Measurements from ENCODE around the gene FAM83G. TPM values are rescaled to one million over a fixed set of nuclear protein-coding genes. Genes with fewer than 3 reads are reported as not detected.

The FAM83G gene
- polyA plus RNA-seq, 4 donors, result 6.7 to 8.6 (median 7.7) TPM

DNA sequence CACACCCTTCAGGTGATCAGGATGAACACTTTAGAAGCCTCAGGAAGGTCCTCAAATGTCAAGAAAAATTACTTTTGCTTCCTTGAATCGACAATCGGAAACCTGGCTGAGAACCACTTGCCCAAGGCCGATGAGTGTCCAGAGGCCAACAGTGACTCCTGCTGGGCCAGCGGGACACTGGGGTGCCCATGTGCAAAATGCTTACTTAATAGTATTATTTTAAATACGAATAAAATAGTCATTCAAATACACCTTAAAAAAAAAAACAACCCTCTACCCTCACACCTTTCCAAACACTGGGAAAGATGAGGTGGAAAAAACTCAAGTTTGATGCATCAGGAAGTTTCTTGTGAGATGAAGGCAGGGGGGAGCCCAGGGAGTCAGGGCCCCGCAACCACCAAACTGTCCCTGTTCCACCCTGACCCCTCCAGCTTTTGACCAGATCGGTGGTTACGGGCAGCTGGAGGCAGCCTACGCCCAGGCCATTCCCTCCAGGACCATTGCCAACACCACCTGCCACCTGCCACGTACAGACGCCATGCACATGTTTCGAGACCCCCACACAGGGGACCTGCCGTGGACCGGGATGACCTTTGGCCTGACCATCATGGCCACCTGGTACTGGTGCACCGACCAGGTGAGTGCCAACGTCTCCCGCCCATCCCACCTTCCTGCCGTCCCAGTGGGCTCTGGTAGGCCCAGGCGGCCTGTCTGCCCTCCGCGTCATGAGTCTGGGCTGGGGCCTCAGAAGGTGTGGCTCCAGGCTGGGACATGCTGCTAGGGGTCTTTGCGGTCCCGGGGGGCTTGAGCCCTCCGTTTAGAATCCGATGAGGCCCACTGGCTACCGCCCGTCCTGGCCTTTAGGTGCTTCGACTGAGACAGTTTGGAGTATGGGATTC lies 33.7 kb downstream of the FAM83G start:
- DNase-seq (ENCODE audit: low read depth in 4 of 4, low spot score in 2 of 4), result no peak

DNA sequence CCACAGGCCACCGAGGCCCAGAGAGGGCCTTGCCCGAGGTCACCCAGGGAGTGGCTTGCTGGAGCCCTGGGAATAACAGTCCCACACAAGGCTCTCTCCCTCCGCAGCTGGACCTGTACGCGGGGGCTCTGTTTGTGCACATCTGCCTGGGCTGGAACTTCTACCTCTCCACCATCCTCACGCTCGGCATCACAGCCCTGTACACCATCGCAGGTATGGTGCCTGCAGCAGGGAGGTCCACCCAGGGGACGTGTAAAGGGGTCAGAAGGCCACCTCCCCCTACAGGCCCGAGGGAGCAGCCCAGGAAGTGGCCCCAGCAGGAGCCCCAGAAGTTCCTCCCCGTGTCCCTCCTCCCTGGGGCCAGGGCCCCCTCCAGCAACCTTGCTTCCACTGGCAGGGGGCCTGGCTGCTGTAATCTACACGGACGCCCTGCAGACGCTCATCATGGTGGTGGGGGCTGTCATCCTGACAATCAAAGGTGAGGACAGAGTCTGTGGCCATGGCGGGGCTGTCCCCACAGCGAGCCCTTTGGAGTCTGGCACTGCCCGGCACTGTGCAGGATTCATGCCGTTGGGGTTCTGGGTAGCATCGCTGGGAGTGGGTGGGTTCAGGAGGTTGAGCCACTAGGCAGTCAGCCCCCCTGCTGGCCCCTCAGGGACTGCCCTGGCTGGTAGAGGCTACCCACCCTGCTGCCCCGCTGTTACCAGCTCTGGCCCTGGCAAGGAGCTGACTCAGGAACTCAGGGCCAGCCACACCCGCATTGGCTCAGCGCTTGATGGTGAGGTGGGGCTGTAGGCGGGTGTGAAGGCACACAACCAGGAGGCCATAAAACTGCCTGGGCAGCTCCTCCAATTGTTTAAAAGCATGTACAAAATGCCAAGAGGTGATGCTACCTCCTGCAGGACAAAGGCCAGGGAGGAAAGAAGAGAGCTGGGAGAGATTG lies 35.3 kb downstream of the FAM83G start:
- DNase-seq (ENCODE audit: low read depth in 4 of 4, low spot score in 2 of 4), result no peak

DNA sequence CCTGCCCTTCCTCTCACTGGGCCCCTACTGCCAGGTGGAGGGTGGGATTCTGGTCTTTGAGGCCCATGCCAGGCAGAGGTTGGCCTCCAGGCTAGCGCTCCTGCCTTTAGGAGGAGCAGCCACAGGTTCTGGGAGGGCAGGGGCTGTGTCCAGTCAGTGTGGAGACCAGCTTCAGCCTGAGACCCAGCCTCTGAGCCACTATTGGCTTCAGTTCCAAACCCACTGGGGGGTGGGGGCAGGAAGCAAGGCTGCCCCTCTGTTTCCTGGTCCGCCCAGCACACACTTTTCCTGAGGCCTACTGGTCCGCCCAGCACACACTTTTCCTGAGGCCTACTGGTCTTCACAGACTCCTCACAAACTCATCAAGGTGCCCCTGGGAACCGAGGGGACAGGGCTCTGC lies 36.2 kb downstream of the FAM83G start:
- DNase-seq (ENCODE audit: low read depth in 4 of 4, low spot score in 2 of 4), result no peak

DNA sequence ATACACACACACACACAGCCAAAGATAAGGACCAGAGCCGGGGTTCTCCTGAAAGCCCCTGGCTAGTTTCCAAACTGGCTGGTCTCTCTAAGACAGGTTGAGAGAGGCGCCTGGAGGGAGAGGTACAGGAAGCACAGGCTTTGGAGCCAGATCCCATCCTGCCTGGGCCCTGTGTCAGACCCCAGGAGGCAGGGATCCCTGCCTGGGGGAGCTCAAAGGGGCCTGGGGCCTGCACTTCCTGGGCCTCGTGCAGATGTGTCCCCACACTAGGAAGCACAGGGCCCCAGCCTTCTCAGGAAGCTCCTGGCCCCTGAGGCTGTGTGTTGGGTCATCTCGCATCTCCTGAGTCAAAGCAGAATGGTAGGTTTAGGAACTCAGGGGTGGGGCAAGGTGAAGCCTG lies 36.6 kb downstream of the FAM83G start:
- DNase-seq (ENCODE audit: low read depth in 4 of 4, low spot score in 2 of 4), result no peak

DNA sequence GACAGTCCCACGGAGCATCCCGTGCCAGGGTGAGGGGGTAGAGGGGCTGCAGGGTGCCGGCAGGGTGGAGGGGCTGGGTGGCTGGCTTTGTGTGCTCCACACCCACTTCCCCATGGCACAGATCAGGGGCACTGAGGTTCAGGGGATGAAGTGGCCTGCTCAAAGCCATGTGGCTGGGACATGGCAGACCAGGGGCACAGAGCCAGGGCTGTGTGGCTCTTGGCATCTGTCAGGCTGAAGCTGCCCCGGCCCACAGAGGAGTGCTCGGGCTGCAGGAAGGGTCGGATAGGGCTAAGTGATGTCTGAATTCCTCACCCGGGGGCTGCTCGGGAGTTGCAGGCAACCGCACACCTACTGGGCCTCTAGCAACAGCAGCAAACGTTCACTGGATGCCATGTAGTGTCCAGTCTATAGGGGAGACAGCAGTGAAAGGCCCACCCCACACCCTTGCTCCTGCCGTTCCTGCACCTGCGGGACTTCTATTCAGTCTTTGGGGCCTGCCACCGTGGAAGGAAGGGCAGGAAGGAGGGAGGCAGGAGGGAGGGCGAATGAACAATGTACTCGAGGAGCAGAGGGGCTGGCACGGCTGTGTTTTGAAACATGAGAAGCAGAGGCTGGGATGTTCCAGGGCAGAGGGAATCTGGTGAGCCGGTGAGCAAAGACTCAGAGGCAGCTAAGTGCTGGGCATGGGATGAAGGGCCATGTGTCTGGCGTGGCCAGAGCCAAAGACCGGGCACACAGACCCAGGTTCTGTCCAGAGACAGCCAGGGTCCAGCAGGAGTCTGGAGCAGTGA lies 37.5 kb downstream of the FAM83G start:
- DNase-seq (ENCODE audit: low read depth in 4 of 4, low spot score in 2 of 4), result peak in 1 of 4 donors; percentile 45

DNA sequence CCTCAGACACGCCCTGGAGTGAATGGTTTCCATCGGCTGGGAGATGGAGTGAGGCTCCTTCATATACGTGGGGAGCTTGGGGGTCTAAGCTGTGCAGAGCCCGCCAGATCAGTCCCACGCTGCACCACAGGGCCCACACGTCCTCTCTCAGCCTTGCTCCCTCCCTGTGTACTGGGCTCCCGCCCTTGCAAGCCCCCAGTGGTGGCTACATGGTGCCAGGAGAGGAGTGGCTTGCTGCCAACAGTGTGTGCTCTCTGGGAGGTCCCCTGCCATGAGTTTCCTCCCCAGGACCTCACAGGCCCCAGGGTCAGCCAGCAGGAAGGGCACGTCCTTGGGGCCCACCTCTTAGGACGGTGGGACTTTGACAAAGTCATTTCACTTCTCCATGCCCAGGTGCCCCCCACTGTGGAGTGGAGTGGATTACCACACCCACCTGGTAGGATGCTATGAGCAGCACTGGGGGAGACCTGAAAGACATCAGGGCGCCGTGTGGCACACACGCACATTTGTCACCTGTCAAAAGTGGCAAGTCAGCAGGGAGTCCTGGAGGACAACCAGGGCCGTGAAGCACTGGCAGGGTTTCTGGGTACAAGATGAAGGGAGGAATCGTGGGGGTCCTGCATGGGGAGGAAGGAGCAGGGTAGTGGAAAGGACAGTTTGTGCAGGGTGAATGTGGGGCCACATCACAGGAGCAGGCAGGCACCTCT lies 38.9 kb downstream of the FAM83G start:
- DNase-seq (ENCODE audit: low read depth in 4 of 4, low spot score in 2 of 4), result no peak

DNA sequence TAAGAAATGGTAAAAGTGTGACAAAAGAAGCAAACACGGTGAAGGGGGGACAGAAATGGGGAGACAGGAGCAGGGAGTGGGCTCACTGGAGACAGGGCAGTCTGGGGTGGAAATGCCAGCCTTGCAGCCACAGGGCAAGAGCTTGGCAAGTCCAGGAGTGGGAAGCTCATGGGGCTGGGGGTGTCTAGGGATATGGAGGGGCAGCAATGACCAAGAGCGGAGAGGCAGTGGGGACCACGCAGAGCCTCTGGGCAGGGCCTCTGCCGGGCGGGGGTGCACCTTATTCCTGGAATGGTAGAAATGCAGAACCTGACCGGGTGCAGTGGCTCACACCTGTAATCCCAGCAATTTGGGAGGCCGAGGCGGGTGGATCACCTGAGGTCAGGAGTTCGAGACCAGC lies 40.0 kb downstream of the FAM83G start:
- no peak for DNase-seq (ENCODE audit: low read depth in 4 of 4, low spot score in 2 of 4)

DNA sequence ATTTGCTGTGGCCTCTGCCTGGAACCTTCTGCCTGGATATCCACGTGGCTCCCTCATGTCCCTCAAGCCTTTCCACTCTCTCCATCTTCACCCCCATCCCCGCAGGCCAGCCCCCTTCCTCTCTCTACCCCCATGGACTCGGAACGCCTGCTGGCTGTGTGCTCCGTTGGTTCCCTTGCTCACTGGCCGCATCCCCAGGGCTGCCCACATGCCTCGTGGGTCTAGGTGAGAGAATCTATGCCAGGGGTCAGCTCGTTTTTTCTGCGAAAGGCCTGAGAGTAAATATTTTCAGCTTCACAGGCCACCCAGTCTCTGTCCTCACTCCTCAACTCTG lies 40.6 kb downstream of the FAM83G start:
- DNase-seq (ENCODE audit: low read depth in 4 of 4, low spot score in 2 of 4), result no peak

DNA sequence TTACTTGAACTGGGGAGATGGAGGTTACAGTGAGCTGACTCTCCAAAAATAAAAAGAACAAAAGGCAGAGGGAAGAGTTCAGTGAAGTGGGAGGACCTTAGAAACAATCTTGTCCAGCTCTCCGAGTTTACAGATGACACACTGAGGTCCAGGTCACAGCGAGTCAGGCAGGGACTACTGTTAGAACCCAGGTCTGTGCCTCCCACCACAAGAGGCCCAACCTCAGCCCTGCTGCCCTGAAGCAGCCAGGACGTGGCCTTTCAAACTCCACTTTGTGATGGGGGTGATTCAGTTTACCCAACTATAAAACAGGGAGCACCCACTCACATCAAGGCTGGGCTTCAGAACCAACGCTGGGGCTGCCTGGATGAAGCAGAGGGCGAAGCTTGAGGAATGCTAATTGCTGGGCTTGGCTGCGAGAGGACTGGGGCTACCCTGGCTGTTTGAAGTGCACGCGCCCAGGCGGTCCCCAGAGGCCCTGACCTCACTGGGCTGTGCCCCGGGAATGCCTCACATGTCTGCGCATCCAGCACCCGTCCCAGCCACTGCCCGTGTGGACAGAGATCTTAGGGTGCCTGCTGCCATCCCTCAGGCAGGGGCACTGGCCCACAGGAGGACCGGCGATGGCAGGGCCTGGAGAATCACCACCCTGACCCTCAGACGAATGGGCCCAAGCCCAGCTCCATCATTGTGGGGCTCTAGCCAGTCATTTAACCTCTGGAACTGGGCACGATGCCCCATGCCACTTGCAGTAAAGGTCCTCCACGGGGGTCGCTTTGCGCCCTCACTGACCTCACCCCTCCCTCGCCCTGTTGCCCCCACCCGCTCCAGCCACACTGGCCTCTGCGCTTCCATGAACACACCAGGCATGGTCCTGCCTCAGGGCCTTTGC lies 41.2 kb downstream of the FAM83G start:
- DNase-seq (ENCODE audit: low read depth in 4 of 4, low spot score in 2 of 4), result no peak

DNA sequence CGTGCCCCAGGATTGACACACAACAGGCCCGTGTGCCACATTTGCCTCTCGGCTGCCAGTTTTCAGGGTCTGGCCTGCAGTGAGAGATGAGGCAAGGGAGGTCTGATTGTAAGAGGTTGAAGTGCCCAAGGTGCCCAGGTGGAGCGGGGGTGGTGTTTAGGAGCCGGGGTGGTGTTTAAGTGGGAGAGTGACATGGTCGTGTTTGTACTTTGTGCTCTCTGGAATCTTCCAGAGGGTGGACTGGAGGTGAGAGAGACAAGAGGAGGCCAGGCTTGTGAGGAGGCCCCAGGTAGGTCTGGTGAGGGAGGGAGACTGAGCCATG lies 42.1 kb downstream of the FAM83G start:
- no peak for DNase-seq (ENCODE audit: low read depth in 4 of 4, low spot score in 2 of 4)

DNA sequence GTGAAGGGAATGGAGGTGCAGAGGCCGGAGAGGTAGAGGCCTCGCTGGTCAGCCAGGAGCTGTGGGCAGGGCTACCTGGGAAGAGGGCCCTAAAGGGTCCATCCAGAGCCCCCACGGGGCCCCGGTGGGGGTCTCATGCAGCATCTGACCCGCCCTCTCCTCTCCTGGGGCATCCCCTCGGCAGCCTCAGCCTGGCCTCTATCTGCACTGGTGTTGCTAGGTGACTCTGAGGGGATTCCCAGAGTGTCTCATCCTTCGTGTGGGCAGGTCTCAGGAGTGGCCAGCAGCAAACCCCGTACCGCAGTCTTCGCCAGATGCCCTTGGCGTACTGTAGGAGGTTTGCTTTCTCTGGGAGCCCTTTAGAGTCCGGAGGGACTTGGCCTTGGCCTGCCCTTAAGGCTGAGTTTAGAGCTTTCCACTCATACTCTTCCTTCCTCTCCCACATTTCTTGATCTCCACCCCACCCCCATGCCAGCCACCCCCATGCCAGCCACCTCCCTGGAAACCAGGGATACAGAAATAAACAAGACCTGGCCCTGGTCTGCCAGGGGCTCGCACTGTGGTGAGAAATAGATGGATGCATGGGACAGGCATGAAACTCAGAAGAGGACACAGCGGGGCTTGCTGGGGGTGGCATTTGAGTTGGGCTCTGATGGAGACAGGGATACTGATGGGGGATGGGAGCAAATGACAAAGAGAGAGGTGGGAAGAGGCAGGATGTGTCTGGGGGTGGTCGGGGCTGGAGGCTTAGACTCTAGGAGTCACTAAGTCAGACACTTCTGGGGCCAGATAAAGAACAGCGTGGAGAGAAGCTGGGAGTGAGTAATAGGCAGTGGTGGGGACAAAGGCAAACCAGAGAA lies 42.7 kb downstream of the FAM83G start:
- DNase-seq (ENCODE audit: low read depth in 4 of 4, low spot score in 2 of 4), result no peak

DNA sequence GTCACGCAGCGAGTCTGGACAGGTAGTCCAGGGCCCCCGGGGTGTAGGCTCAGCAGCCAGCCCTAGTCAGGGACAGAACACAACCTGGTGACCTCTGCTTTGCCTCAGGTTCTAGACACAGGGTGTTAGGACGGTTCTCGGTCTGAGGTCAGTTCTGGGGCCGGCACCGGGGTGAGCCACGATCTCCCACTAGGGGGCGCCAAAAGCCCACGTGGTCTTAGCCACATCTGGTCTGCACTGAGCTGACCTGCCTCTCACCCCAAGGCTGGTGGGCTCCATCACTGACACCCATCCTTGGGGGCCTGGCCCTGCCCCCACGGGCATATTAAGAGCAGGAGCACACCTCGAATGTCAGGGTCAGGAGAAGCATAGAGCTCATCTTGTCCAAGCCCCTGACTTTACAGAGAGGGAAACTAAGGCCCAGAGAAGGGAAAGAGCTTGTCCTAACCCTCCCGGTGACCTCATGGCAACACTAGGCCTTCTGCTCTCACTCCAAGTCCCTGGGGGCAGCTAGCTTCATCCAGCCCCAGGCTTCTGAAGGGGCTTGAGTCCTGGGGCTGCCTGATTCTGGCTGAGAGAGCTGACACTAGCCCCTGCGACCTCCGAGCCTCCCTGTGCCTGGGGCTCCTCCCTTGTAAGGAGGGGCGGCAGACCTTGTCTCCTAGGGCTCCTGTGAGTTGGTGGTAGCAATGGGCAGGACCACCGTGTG lies 43.6 kb downstream of the FAM83G start:
- peak in 1 of 4 donors; percentile 47 for DNase-seq (ENCODE audit: low read depth in 4 of 4, low spot score in 2 of 4)

DNA sequence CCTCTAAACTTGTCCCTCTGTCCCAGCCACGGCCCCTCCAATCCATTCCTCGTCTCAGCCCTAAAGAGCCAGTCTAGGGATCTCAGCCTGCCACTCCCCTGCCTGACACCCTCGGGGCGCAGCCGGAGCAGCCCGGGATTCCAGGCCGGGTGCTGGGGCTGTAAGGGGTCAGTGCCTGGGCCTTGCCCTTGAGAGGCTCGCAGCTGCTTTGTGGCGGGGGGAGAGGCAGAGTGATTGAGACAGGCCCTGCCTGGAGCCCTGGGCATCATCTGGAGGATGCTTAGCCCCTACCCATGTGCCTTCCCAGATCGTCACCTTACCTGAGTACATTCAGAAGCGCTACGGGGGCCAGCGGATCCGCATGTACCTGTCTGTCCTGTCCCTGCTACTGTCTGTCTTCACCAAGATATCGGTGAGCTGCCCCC lies 44.3 kb downstream of the FAM83G start:
- no peak for DNase-seq (ENCODE audit: low read depth in 4 of 4, low spot score in 2 of 4)

DNA sequence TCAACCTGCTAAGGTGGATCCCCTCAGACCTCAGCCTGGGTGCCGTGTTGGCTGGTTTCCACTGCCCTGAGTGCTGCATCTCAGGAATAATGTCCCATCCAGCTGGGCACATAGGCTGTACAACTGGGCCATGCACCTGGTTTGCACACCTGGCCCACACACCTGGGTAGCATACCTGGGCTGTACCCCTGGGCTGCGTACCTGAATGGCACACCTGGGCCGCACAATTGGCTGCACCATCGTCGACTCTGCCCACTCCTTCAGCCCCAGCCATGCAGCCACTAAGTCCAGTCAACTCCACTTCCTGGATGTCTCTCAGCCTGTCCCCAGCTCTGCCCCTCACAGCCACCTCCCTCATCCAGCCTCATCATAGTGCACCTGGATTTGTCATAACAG lies 44.7 kb downstream of the FAM83G start:
- no peak for DNase-seq (ENCODE audit: low read depth in 4 of 4, low spot score in 2 of 4)

DNA sequence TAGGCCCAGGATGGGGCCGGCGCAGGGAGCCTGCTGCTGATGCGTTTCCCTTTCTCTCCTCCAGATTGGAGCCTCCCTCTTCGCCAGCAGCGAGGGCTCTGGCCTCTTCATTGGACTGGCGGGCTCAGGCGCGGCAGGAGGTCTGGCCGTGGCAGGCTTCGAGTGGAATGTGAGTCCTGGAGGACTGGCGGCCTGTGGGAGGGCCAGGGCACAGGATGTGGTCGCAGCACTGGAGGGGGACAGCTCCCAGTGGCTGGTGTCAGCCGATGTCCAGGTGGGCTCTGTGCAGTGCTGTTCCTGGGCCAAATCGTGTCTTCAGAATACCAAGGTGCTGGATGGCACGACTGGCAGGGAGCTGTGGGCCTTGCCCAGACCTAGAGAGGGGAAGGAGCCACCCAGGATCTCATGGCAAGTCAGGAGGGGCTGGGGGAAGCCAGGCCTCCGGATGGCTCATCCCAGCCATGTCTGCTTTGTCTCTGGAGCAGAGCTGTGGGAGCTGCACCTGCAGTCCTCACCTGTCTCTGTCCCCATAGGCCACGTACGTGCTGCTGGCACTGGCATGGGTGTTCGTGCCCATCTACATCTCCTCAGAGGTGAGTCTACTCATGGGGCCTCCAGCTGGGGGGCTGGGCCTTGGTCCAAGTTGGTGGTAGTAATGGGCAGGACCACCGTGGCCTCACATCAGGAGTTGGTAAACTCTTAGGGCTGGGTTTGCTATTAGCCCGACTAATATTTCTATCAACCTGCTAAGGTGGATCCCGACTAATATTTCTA lies 45.3 kb downstream of the FAM83G start:
- no peak for DNase-seq (ENCODE audit: low read depth in 4 of 4, low spot score in 2 of 4)

DNA sequence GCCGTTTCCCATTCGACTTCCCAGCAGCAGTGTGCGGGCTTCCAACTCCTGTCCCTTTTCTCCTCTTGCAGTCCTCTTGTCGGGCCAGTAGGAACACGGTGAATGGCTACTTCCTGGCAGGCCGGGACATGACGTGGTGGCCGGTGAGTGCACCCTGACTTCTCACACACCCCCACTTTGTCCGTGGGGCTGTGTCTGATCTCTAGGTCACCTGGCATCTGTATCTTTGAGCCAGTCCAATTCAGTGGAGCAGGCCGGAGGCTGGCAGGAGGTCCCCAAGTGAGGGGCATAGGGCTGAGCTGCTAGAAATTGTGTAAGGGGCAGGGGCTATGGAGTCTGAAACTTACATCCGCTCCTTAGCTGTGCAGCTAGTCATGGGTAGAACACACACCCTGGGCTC lies 46.0 kb downstream of the FAM83G start:
- DNase-seq (ENCODE audit: low read depth in 4 of 4, low spot score in 2 of 4), result no peak

DNA sequence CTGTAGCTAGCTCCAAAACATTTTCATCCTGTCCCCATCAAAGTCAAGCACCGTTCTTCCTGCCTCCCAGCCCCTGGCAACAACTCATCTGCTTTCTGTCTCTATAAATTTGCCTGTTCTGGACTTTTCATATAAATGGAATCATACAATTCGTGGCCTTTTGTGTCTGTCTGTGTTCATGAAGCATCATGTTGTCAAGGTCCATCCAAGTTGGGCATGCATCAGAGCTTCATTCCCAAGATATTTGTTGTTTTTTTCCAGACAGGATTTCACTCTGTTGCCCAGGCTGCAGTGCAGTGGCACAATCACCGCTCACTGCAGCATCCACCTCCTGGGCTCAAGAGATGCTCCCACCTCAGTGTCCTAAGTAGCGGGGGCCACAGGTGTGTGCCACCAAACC lies 46.7 kb downstream of the FAM83G start:
- no peak for DNase-seq (ENCODE audit: low read depth in 4 of 4, low spot score in 2 of 4)
